ENCODE measurements around the gene AKAP10. TPM values are rescaled to one million over a fixed set of nuclear protein-coding genes. Genes with fewer than 3 reads are reported as not detected.

The AKAP10 gene
- total RNA-seq, 4 donors from 2014 or later = 16.9 to 26.7 (median 21.3) TPM

GRCh38 chr17:19996502-19996901 lies 18.9 kb upstream of the AKAP10 start:
- DNase-seq (ENCODE audit: low spot score in 2 of 2) = no peak
- no peak overlapping the region for H3K27ac ChIP-seq
- peaks cover 3% of the 10 kb centered on the region for H3K27me3 ChIP-seq
- H3K36me3 ChIP-seq = no peaks in the 10 kb centered on the region
- H3K4me3 ChIP-seq = no peak overlapping the region
- H3K4me1 ChIP-seq = peaks cover 5% of the 10 kb centered on the region
- 31% methylated on average over 5 of the region's 5 CpGs for WGBS
- no peak for TF ChIP-seq POLR2A (IDR thresholded peaks at IDR 0.05)
- no peak for TF ChIP-seq CTCF (IDR thresholded peaks at IDR 0.05)
- no peak for TF ChIP-seq POLR2AphosphoS5 (IDR thresholded peaks at IDR 0.05)
- no peak for TF ChIP-seq EP300 (IDR thresholded peaks at IDR 0.05)
- no peaks in the 10 kb centered on the region for H3K9me3 ChIP-seq

GRCh38 chr17:19996086-19996485 lies 18.5 kb upstream of the AKAP10 start:
- H3K27me3 ChIP-seq = peaks cover 3% of the 10 kb centered on the region
- no peaks in the 10 kb centered on the region for H3K36me3 ChIP-seq
- 78% methylated on average over 1 of the region's 1 CpG for WGBS
- TF ChIP-seq EP300 (IDR thresholded peaks at IDR 0.05) (no peak), POLR2A (IDR thresholded peaks at IDR 0.05) (no peak), CTCF (IDR thresholded peaks at IDR 0.05) (no peak)
- peaks cover 5% of the 10 kb centered on the region for H3K4me1 ChIP-seq
- H3K4me3 ChIP-seq = no peak overlapping the region
- no peaks in the 10 kb centered on the region for H3K9me3 ChIP-seq
- no peak overlapping the region for H3K27ac ChIP-seq
- DNase-seq (ENCODE audit: low spot score in 2 of 2) = no peak

- Histone ChIP-seq H3K4me1 (peaks cover 5% of the 10 kb centered on the region), H3K9me3 (no peaks in the 10 kb centered on the region), H3K36me3 (no peaks in the 10 kb centered on the region), H3K27me3 (no peaks in the 10 kb centered on the region), H3K4me3 (no peak overlapping the region), H3K27ac (no peak overlapping the region)
- WGBS = 47% methylated on average over 16 of the region's 24 CpGs
- TF ChIP-seq CTCF (IDR thresholded peaks at IDR 0.05) (peak; percentile 54 to 74), POLR2AphosphoS5 (IDR thresholded peaks at IDR 0.05) (no peak)
- peak; percentile 87 to 92 for DNase-seq (ENCODE audit: low spot score in 2 of 2)
Observed at GRCh38 chr17:19992803-19993713, 15.4 kb upstream of the AKAP10 start.

GRCh38 chr17:19991252-19991885 lies 13.7 kb upstream of the AKAP10 start:
- no peak for TF ChIP-seq POLR2AphosphoS5 (IDR thresholded peaks at IDR 0.05)
- no peak for TF ChIP-seq CTCF (IDR thresholded peaks at IDR 0.05)
- Histone ChIP-seq H3K4me3 (no peak overlapping the region), H3K36me3 (no peaks in the 10 kb centered on the region), H3K9me3 (no peaks in the 10 kb centered on the region), H3K27me3 (no peaks in the 10 kb centered on the region), H3K4me1 (peaks cover 5% of the 10 kb centered on the region), H3K27ac (no peak overlapping the region)
- DNase-seq (ENCODE audit: low spot score in 2 of 2) = no peak
- WGBS = 37% methylated on average over 4 of the region's 4 CpGs

- H3K27me3 ChIP-seq = no peaks in the 10 kb centered on the region
- TF ChIP-seq POLR2AphosphoS5 (IDR thresholded peaks at IDR 0.05) (no peak), EP300 (IDR thresholded peaks at IDR 0.05) (no peak), POLR2A (IDR thresholded peaks at IDR 0.05) (no peak), CTCF (IDR thresholded peaks at IDR 0.05) (no peak)
- no peaks in the 10 kb centered on the region for H3K36me3 ChIP-seq
- WGBS = 80% methylated on average over 1 of the region's 1 CpG
- no peak for DNase-seq (ENCODE audit: low spot score in 2 of 2)
- no peaks in the 10 kb centered on the region for H3K9me3 ChIP-seq
- no peak overlapping the region for H3K27ac ChIP-seq
- H3K4me1 ChIP-seq = peaks cover under 1% of the 10 kb centered on the region
- no peak overlapping the region for H3K4me3 ChIP-seq
Observed at GRCh38 chr17:19987897-19988296, 10.3 kb upstream of the AKAP10 start.

Measured in suprapubic skin (tissue), 4 donors.